Measurements from ENCODE around the gene GALNT18. TPM values are rescaled to one million over a fixed set of nuclear protein-coding genes. Genes with fewer than 3 reads are reported as not detected.

The GALNT18 gene
- total RNA-seq, 1 donor from 2014 or later, result 46.4 TPM

GRCh38 chr11:11374358-11375148 lies 247.3 kb downstream of the GALNT18 start:
- intact Hi-C loops (cut with DNase I), result no loop called here
- no peak for DNase-seq
- H3K27ac ChIP-seq, result no peak overlapping the region
- H3K9me3 ChIP-seq, result no peaks in the 10 kb centered on the region
- ATAC-seq, result no peak
- H3K4me3 ChIP-seq, result no peak overlapping the region
- H3K27me3 ChIP-seq (ENCODE audit: low read depth), result no peaks in the 10 kb centered on the region
- peaks cover 7% of the 10 kb centered on the region for H3K36me3 ChIP-seq
- no peaks in the 10 kb centered on the region for H3K4me1 ChIP-seq
- TF ChIP-seq CTCF (IDR thresholded peaks at IDR 0.05), result no peak

GRCh38 chr11:11373934-11374333 lies 247.9 kb downstream of the GALNT18 start:
- no peak overlapping the region for H3K27ac ChIP-seq
- H3K4me3 ChIP-seq, result no peak overlapping the region
- DNase-seq, result no peak
- intact Hi-C loops (cut with DNase I), result no loop called here
- no peaks in the 10 kb centered on the region for H3K27me3 ChIP-seq (ENCODE audit: low read depth)
- no peaks in the 10 kb centered on the region for H3K9me3 ChIP-seq
- no peak for TF ChIP-seq CTCF (IDR thresholded peaks at IDR 0.05)
- no peaks in the 10 kb centered on the region for H3K4me1 ChIP-seq
- H3K36me3 ChIP-seq, result peaks cover 7% of the 10 kb centered on the region
- no peak for ATAC-seq

GRCh38 chr11:11372461-11372860 lies 249.3 kb downstream of the GALNT18 start:
- intact Hi-C loops (cut with DNase I), result no loop called here
- H3K36me3 ChIP-seq, result peaks cover 7% of the 10 kb centered on the region
- no peaks in the 10 kb centered on the region for H3K27me3 ChIP-seq (ENCODE audit: low read depth)
- H3K9me3 ChIP-seq, result no peaks in the 10 kb centered on the region
- ATAC-seq, result no peak
- H3K27ac ChIP-seq, result no peak overlapping the region
- no peak for DNase-seq
- no peaks in the 10 kb centered on the region for H3K4me1 ChIP-seq
- no peak for TF ChIP-seq CTCF (IDR thresholded peaks at IDR 0.05)
- no peak overlapping the region for H3K4me3 ChIP-seq

- intact Hi-C loops (cut with DNase I), result no loop called here
- Histone ChIP-seq H3K27ac (no peak overlapping the region), H3K4me3 (no peak overlapping the region), H3K4me1 (no peaks in the 10 kb centered on the region), H3K9me3 (no peaks in the 10 kb centered on the region), H3K27me3 (ENCODE audit: low read depth) (no peaks in the 10 kb centered on the region), H3K36me3 (no peaks in the 10 kb centered on the region)
- ATAC-seq (no peak), DNase-seq (no peak)
- TF ChIP-seq CTCF (IDR thresholded peaks at IDR 0.05), result no peak
Observed at GRCh38 chr11:11370962-11371303, 250.9 kb downstream of the GALNT18 start.

GRCh38 chr11:11370255-11370961 lies 251.4 kb downstream of the GALNT18 start:
- H3K4me1 ChIP-seq, result no peaks in the 10 kb centered on the region
- ATAC-seq (no peak), DNase-seq (no peak)
- no peaks in the 10 kb centered on the region for H3K27me3 ChIP-seq (ENCODE audit: low read depth)
- TF ChIP-seq CTCF (IDR thresholded peaks at IDR 0.05), result no peak
- H3K4me3 ChIP-seq, result no peak overlapping the region
- H3K9me3 ChIP-seq, result no peaks in the 10 kb centered on the region
- no peaks in the 10 kb centered on the region for H3K36me3 ChIP-seq
- H3K27ac ChIP-seq, result no peak overlapping the region
- intact Hi-C loops (cut with DNase I), result no loop called here
